ENCODE results near the gene TMEM256. TPM values are rescaled to one million over a fixed set of nuclear protein-coding genes. Genes with fewer than 3 reads are reported as not detected.
A peak's percentile ranks its signal among the peaks of the same experiment; 100 is the strongest.

TMEM256 gene
- total RNA-seq, 1 experiment from 2014 or later = 40.2 TPM

DNA sequence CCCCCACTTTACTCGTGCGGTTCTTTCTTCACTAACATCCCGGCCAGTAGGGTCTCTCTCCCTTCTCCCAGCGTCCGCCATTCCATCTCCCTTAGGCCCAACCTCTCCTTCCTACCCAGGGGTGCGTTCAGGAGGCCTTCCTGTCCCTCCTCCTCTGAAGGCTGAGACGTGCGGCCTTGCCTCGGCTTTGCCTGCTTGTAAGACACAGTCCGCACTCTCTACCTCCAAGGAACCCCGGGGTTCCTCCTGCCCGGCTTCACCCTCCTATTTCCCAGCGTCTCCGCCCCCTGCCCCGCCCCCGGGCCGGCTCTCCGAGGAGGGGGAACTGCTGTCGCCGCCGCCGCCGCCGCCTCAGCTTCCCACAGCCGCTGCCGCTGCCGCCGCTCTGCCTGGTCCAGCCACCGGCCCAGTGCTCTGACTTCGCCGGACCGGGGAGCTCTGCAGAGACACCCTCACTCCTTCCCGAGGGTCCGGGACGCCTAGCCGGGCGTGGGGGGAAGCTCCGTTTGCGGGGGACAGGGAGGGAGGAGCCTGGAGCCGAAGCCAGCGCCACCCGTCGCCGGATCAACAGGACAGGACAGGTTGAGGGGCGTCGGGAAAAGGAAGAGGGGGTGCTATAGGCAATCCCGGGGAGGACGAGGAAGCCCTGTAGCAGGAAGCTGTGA is 34.2 kb upstream of the TMEM256 start:
- H3K27ac Mint-ChIP-seq (ENCODE audit: unreplicated experiment) = no peak overlapping the region
- intact Hi-C loops (cut with micrococcal nuclease; ENCODE audit: unreplicated experiment) = loop anchor here (1.0 to 5.0 kb wide), 3 partner anchors 45 to 249 kb away; partner anchors contain the start of genes TMEM95, TP53 and WRAP53
- BruUV-seq (replicated peaks) = no TSS peak
- Histone ChIP-seq H3K4me3 (ENCODE audit: low read depth, low read length) (no peak overlapping the region), H3K36me3 (ENCODE audit: control insufficient read depth, insufficient read depth, low read length) (no peaks in the 10 kb centered on the region), H3K9me3 (no peaks in the 10 kb centered on the region), H3K4me1 (no peaks in the 10 kb centered on the region), H3K27me3 (replicated peaks; ENCODE audit: control insufficient read depth, insufficient read depth, low read length) (no peaks in the 10 kb centered on the region)
- no peaks in the 10 kb centered on the region for H3K9me3 Mint-ChIP-seq (ENCODE audit: unreplicated experiment)
- H3K4me1 Mint-ChIP-seq (ENCODE audit: low read depth, unreplicated experiment) = peaks cover 6% of the 10 kb centered on the region
- DNase-seq = no peak
- peaks cover 23% of the 10 kb centered on the region for H3K36me3 Mint-ChIP-seq (ENCODE audit: insufficient read depth, unreplicated experiment)
- H3K4me3 Mint-ChIP-seq (ENCODE audit: unreplicated experiment) = peak overlapping the region; percentile 89
- CTCF ChIA-PET = interaction anchor here (0.6 kb wide), 1 partner anchor 78 kb away, joined by 3 read pairs; no protein-coding TSS in a partner anchor
- TF ChIP-seq, protein P1, sequence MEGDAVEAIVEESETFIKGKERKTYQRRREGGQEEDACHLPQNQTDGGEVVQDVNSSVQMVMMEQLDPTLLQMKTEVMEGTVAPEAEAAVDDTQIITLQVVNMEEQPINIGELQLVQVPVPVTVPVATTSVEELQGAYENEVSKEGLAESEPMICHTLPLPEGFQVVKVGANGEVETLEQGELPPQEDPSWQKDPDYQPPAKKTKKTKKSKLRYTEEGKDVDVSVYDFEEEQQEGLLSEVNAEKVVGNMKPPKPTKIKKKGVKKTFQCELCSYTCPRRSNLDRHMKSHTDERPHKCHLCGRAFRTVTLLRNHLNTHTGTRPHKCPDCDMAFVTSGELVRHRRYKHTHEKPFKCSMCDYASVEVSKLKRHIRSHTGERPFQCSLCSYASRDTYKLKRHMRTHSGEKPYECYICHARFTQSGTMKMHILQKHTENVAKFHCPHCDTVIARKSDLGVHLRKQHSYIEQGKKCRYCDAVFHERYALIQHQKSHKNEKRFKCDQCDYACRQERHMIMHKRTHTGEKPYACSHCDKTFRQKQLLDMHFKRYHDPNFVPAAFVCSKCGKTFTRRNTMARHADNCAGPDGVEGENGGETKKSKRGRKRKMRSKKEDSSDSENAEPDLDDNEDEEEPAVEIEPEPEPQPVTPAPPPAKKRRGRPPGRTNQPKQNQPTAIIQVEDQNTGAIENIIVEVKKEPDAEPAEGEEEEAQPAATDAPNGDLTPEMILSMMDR (IDR thresholded peaks at IDR 0.05; ENCODE audit: insufficient read depth in 1 of 2, low read depth in 1 of 2, low read length in 1 of 2, severe bottlenecking in 1 of 2, unreplicated experiment in 1 of 2) = no peak
- POLR2A ChIA-PET = interaction anchor here (0.5 kb wide), 1 partner anchor 46 kb away, joined by 4 read pairs; no protein-coding TSS in a partner anchor
- no peaks in the 10 kb centered on the region for H3K27me3 Mint-ChIP-seq (ENCODE audit: insufficient read depth, unreplicated experiment)

DNA sequence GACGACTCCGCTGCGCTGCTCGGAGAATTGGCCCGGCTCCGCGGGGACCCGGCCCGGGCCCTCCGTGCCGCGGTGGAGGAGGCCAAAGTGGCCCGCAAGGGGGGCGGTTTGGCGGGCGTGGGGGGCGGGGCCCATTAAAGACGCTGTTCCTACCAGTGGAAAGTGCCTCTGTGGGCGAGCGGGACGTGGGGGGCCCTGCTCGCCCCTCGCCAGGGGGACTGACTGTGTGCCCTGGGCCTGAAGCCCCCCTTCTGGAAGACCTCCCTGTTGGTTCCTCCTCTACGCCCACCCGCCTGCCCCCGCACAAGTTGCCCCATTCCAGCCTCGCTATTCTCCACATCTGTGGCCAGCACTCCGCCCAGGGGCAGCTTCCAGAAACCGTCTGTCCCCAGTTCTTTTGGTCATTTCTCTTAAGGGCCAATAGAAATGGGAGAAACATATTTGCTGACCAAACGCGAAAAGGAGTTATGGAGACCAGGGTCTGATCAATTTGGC is 33.5 kb upstream of the TMEM256 start:
- peak overlapping the region; percentile 95 for H3K27ac Mint-ChIP-seq (ENCODE audit: unreplicated experiment)
- H3K9me3 ChIP-seq = no peaks in the 10 kb centered on the region
- H3K27me3 ChIP-seq (replicated peaks; ENCODE audit: control insufficient read depth, insufficient read depth, low read length) = no peaks in the 10 kb centered on the region
- DNase-seq = no peak
- H3K36me3 ChIP-seq (ENCODE audit: control insufficient read depth, insufficient read depth, low read length) = no peaks in the 10 kb centered on the region
- H3K9me3 Mint-ChIP-seq (ENCODE audit: unreplicated experiment) = no peaks in the 10 kb centered on the region
- TF ChIP-seq, protein P1 (IDR thresholded peaks at IDR 0.05; ENCODE audit: insufficient read depth in 1 of 2, low read depth in 1 of 2, low read length in 1 of 2, severe bottlenecking in 1 of 2, unreplicated experiment in 1 of 2) = no peak
- H3K4me1 Mint-ChIP-seq (ENCODE audit: low read depth, unreplicated experiment) = peaks cover 6% of the 10 kb centered on the region
- no TSS peak for BruUV-seq (replicated peaks)
- peaks cover 23% of the 10 kb centered on the region for H3K36me3 Mint-ChIP-seq (ENCODE audit: insufficient read depth, unreplicated experiment)
- POLR2A ChIA-PET = interaction anchor here (0.5 to 2.9 kb wide), 3 partner anchors 27 to 47 kb away, joined by 3 to 38 read pairs (median 4); partner anchors contain the start of genes POLR2A and TMEM256
- CTCF ChIA-PET = interaction anchor here (0.6 to 2.9 kb wide), 10 partner anchors 18 to 123 kb away, joined by 3 to 21 read pairs (median 4); partner anchors contain the start of genes TMEM256, TNFSF13 and ZBTB4
- H3K4me1 ChIP-seq = no peaks in the 10 kb centered on the region
- intact Hi-C loops (cut with micrococcal nuclease; ENCODE audit: unreplicated experiment) = loop anchor here (1.0 to 5.0 kb wide), 3 partner anchors 46 to 250 kb away; partner anchors contain the start of genes TMEM95, TP53 and WRAP53
- peak overlapping the region; percentile 81 for H3K4me3 Mint-ChIP-seq (ENCODE audit: unreplicated experiment)
- no peaks in the 10 kb centered on the region for H3K27me3 Mint-ChIP-seq (ENCODE audit: insufficient read depth, unreplicated experiment)
- peak overlapping the region; percentile 28 for H3K4me3 ChIP-seq (ENCODE audit: low read depth, low read length)

DNA sequence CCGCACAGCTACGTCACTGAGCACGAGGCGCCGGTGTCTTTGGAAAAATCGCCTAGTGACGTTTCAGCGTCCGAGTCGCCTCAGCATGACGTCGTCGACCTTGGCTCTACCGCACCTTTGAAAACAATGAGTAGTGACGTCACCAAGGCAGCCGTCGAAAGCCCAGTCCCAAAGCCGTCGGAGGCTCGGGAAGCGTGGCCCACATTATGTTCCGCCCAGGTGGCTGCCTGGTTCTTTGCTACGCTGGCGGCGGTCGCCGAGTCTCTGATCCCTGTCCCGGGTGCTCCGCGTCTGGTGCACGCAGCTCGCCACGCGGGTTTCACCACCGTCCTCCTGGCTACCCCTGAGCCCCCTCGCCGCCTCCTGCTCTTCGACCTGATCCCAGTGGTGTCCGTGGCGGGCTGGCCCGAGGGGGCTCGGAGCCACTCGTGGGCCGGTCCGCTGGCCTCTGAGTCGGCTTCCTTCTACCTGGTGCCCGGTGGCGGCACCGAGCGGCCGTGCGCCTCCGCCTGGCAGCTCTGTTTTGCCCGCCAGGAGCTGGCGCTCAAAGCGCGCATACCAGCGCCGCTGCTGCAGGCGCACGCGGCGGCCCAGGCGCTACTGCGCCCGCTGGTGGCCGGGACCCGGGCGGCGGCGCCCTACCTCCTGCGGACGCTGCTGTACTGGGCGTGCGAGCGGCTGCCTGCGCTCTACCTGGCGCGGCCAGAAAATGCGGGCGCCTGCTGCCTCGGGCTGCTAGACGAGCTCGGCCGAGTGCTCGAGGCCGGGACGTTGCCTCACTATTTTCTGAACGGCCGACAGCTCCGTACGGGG is 32.9 kb upstream of the TMEM256 start:
- Mint-ChIP-seq H3K9me3 (ENCODE audit: unreplicated experiment) (no peaks in the 10 kb centered on the region), H3K4me3 (ENCODE audit: unreplicated experiment) (peak overlapping the region; percentile 81), H3K27ac (ENCODE audit: unreplicated experiment) (peak overlapping the region; percentile 95), H3K36me3 (ENCODE audit: insufficient read depth, unreplicated experiment) (peaks cover 23% of the 10 kb centered on the region), H3K4me1 (ENCODE audit: low read depth, unreplicated experiment) (peaks cover 6% of the 10 kb centered on the region), H3K27me3 (ENCODE audit: insufficient read depth, unreplicated experiment) (no peaks in the 10 kb centered on the region)
- Histone ChIP-seq H3K4me3 (ENCODE audit: low read depth, low read length) (peak overlapping the region; percentile 55), H3K4me1 (no peaks in the 10 kb centered on the region), H3K9me3 (no peaks in the 10 kb centered on the region), H3K27me3 (replicated peaks; ENCODE audit: control insufficient read depth, insufficient read depth, low read length) (no peaks in the 10 kb centered on the region), H3K36me3 (ENCODE audit: control insufficient read depth, insufficient read depth, low read length) (no peaks in the 10 kb centered on the region)
- intact Hi-C loops (cut with micrococcal nuclease; ENCODE audit: unreplicated experiment) = loop anchor here (1.0 to 5.0 kb wide), 3 partner anchors 47 to 251 kb away; partner anchors contain the start of genes TMEM95, TP53 and WRAP53
- ChIA-PET CTCF (interaction anchor here (0.6 to 2.9 kb wide), 12 partner anchors 15 to 124 kb away, joined by 3 to 21 read pairs (median 3); partner anchors contain the start of genes TMEM256, TNFSF13 and ZBTB4), POLR2A (interaction anchor here (0.5 to 2.9 kb wide), 5 partner anchors 28 to 47 kb away, joined by 3 to 38 read pairs (median 4); partner anchors contain the start of genes POLR2A, TMEM256 and ZBTB4)
- peak; percentile 74 to 86 for DNase-seq
- BruUV-seq (replicated peaks) = no TSS peak
- TF ChIP-seq, protein P1 (IDR thresholded peaks at IDR 0.05; ENCODE audit: insufficient read depth in 1 of 2, low read depth in 1 of 2, low read length in 1 of 2, severe bottlenecking in 1 of 2, unreplicated experiment in 1 of 2) = peak; percentile 45 to 48

All from Caco-2 (cell line).